SK-N-SH (cell line): ENCODE measurements around the gene MORN5. TPM values are rescaled to one million over a fixed set of nuclear protein-coding genes. Genes with fewer than 3 reads are reported as not detected.

Source experiments
- CTCF ChIA-PET: fragments of 300-600, 350-600 bp; formaldehyde crosslinking; extraction: SDS; loops from one replicate; lab custom pipeline; 2021; lab: Yijun Ruan, JAX
- POLR2A ChIA-PET: fragments of 350-600 bp; sonication (Branson Sonifier 250); formaldehyde crosslinking; extraction: SDS; loops from one replicate; lab custom pipeline; 2020; ENCODE audit warnings: antibody characterized with exemption, inconsistent platforms; lab: Yijun Ruan, JAX
- DNase-seq: peaks from one replicate; pipeline ENCODE4 v3.0.0; 2012
- H2AFZ ChIP-seq: fragments of 200-600 bp; sonication (generic); 2 replicates; pipeline ENCODE4 v1.8.1; 2016; ENCODE audit warnings: antibody characterized with exemption, mild to moderate bottlenecking, low read depth
- H3F3A ChIP-seq: fragments of 200-600 bp; sonication (generic); replicated peaks from 2 replicates; pipeline ENCODE3; 2016; ENCODE audit warnings: antibody characterized with exemption, mild to moderate bottlenecking; ENCODE audit not compliant: insufficient read depth
- H3K27ac ChIP-seq, 2 experiments: fragments of 200-500 bp in 1 of 2; fragments of 200-600 bp in 1 of 2; sonication (Bioruptor generic) in 1 of 2; sonication (generic), shearing (Covaris generic) in 1 of 2; 2 replicates each; pipeline versions ENCODE4 v1.5.1 to v1.6.1; 2014 to 2016; ENCODE audit warnings: low read depth in 2 of 2, inconsistent platforms in 1 of 2, low read length in 1 of 2, mild to moderate bottlenecking in 1 of 2, mixed read lengths in 1 of 2
- H3K27me3 ChIP-seq: fragments of 200-600 bp; sonication (generic), shearing (Covaris generic); 2 replicates; pipeline ENCODE4 v1.6.1; 2016; ENCODE audit warnings: mixed run types; ENCODE audit not compliant: insufficient read depth
- H3K36me3 ChIP-seq, 2 experiments: fragments of 200-500 bp in 1 of 2; fragments of 200-600 bp in 1 of 2; sonication (Bioruptor generic) in 1 of 2; sonication (generic) in 1 of 2; replicated peaks in 1 of 2; 2 replicates each; pipeline versions ENCODE3 to v1.5.1; 2014 to 2016; ENCODE audit warnings: low read length in 1 of 2, mild to moderate bottlenecking in 1 of 2; ENCODE audit not compliant: insufficient read depth in 2 of 2, control insufficient read depth in 1 of 2
- H3K4me1 ChIP-seq, 2 experiments: fragments of 200-500 bp in 1 of 2; fragments of 200-600 bp in 1 of 2; sonication (Bioruptor generic) in 1 of 2; sonication (generic), shearing (Covaris generic) in 1 of 2; 2 replicates each; pipeline versions ENCODE4 v1.5.1 to v1.6.1; 2014 to 2016; ENCODE audit warnings: low read depth in 1 of 2, low read length in 1 of 2, mixed run types in 1 of 2; ENCODE audit not compliant: insufficient read depth in 2 of 2, control insufficient read depth in 1 of 2
- H3K4me2 ChIP-seq: fragments of 200-600 bp; sonication (generic), shearing (Covaris generic); 2 replicates; pipeline ENCODE4 v1.6.1; 2017; ENCODE audit warnings: mixed run types
- H3K4me3 ChIP-seq, 2 experiments: fragments of 200-500 bp in 1 of 2; fragments of 200-600 bp in 1 of 2; sonication (Bioruptor generic) in 1 of 2; sonication (generic), shearing (Covaris generic) in 1 of 2; 2 replicates each; pipeline versions ENCODE4 v1.5.1 to v1.8.1; 2014 to 2016; ENCODE audit warnings: low read depth in 2 of 2, inconsistent platforms in 1 of 2, low read length in 1 of 2, mild to moderate bottlenecking in 1 of 2, mixed read lengths in 1 of 2, moderate library complexity in 1 of 2
- H3K79me2 ChIP-seq: fragments of 200-600 bp; sonication (generic); 2 replicates; pipeline ENCODE4 v1.8.1; 2017; ENCODE audit warnings: mild to moderate bottlenecking; ENCODE audit not compliant: insufficient read depth
- H3K9ac ChIP-seq: fragments of 200-600 bp; sonication (generic); 2 replicates; pipeline ENCODE4 v1.6.1; 2017; ENCODE audit warnings: mixed run types
- H3K9me2 ChIP-seq: fragments of 200-600 bp; sonication (generic); 2 replicates; pipeline ENCODE4 v1.6.1; 2017; ENCODE audit warnings: mixed run types
- H3K9me3 ChIP-seq: fragments of 200-600 bp; sonication (generic); 2 replicates; pipeline ENCODE4 v1.6.1; 2017; ENCODE audit warnings: mixed run types, mild to moderate bottlenecking, moderate library complexity
- H4K20me1 ChIP-seq: fragments of 200-600 bp; sonication (generic); 2 replicates; pipeline ENCODE4 v1.6.1; 2017; ENCODE audit warnings: mild to moderate bottlenecking, mixed run types; ENCODE audit not compliant: insufficient read depth
- CHD2 ChIP-seq: fragments of 150-350 bp; IDR thresholded peaks from 2 replicates; pipeline ENCODE4 v1.6.1; 2018; ENCODE audit warnings: low read length; ENCODE audit not compliant: partially characterized antibody
- CTCF ChIP-seq: fragments of 200-600 bp; sonication (generic); IDR thresholded peaks from 2 replicates; pipeline ENCODE4 v1.6.1; 2017; ENCODE audit warnings: antibody characterized with exemption, mild to moderate bottlenecking, moderate library complexity
- ELF1 ChIP-seq: IDR thresholded peaks from 2 replicates; pipeline ENCODE4 v1.4.0; 2012
- EZH2phosphoT487 ChIP-seq: fragments of 200-600 bp; sonication (generic); IDR thresholded peaks from 2 replicates; pipeline ENCODE4 v1.6.1; 2017; ENCODE audit warnings: low read depth, mixed run types, mild to moderate bottlenecking, antibody characterized with exemption, moderate library complexity, borderline replicate concordance
- FOSL2 ChIP-seq: IDR thresholded peaks from 2 replicates; pipeline ENCODE4 v1.4.0; 2012; ENCODE audit warnings: low read depth, mild to moderate bottlenecking, moderate library complexity, borderline replicate concordance
- FOXJ3 ChIP-seq: sonication (generic); formaldehyde crosslinking; IDR thresholded peaks from 2 replicates; pipeline ENCODE4 v1.5.1; 2020; ENCODE audit warnings: mild to moderate bottlenecking, missing genetic modification reagents
- FOXM1 ChIP-seq: IDR thresholded peaks from 2 replicates; pipeline ENCODE4 v1.4.0; 2012; ENCODE audit warnings: low read depth, mild to moderate bottlenecking
- GABPA ChIP-seq: IDR thresholded peaks from 2 replicates; pipeline ENCODE4 v1.4.0; 2012; ENCODE audit warnings: low read depth, mild to moderate bottlenecking
- GATA2 ChIP-seq: sonication (generic); formaldehyde crosslinking; IDR thresholded peaks from 2 replicates; pipeline ENCODE4 v1.5.0; 2020; ENCODE audit warnings: mild to moderate bottlenecking, missing genetic modification reagents
- NFIC ChIP-seq: IDR thresholded peaks from 2 replicates; pipeline ENCODE4 v1.4.0; 2012; ENCODE audit warnings: borderline replicate concordance
- REST ChIP-seq: IDR thresholded peaks from 2 replicates; pipeline ENCODE4 v1.6.1; 2012; ENCODE audit warnings: mild to moderate bottlenecking, low read depth, low read length, moderate library complexity
- SMC3 ChIP-seq: IDR thresholded peaks from 2 replicates; pipeline ENCODE4 v1.6.1; 2012; ENCODE audit warnings: low read depth, low read length, improper control_type of control experiment
- TAF1 ChIP-seq: IDR thresholded peaks from 2 replicates; pipeline ENCODE4 v1.6.1; 2012; ENCODE audit warnings: low read depth, mild to moderate bottlenecking, low read length, moderate library complexity, borderline replicate concordance
- USF1 ChIP-seq: IDR thresholded peaks from 2 replicates; pipeline ENCODE4 v1.4.0; 2012; ENCODE audit warnings: low read depth, borderline replicate concordance
- WGBS: methylation state at CpG from one replicate; pipeline ENCODE4 v1.1.6; 2017; ENCODE audit warnings: low lambda C conversion rate; 5-methylcytosine and 5-hydroxymethylcytosine counted together
- polyA plus RNA-seq, 3 experiments: library from polyadenylated mRNA; depleted of rRNA; stranded (reverse); fragments of >200 nt; gene quantifications; 2 replicates each; pipeline ENCODE4 v1.2.3, GENCODE V29; 2012
- TF ChIP-seq, protein P1 (sequence below): fragments of 150-350 bp; IDR thresholded peaks from 2 replicates; pipeline ENCODE4 v1.6.1; 2017; ENCODE audit warnings: antibody characterized with exemption, low read length, low read depth, borderline replicate concordance
- TF ChIP-seq, protein P2 (sequence below): IDR thresholded peaks from 2 replicates; pipeline ENCODE4 v1.4.0; 2012; ENCODE audit warnings: low read depth, borderline replicate concordance

MORN5 gene
- polyA plus RNA-seq, 1 of the 3 experiments (the other 2 are of a cell fraction) = not detected

DNA sequence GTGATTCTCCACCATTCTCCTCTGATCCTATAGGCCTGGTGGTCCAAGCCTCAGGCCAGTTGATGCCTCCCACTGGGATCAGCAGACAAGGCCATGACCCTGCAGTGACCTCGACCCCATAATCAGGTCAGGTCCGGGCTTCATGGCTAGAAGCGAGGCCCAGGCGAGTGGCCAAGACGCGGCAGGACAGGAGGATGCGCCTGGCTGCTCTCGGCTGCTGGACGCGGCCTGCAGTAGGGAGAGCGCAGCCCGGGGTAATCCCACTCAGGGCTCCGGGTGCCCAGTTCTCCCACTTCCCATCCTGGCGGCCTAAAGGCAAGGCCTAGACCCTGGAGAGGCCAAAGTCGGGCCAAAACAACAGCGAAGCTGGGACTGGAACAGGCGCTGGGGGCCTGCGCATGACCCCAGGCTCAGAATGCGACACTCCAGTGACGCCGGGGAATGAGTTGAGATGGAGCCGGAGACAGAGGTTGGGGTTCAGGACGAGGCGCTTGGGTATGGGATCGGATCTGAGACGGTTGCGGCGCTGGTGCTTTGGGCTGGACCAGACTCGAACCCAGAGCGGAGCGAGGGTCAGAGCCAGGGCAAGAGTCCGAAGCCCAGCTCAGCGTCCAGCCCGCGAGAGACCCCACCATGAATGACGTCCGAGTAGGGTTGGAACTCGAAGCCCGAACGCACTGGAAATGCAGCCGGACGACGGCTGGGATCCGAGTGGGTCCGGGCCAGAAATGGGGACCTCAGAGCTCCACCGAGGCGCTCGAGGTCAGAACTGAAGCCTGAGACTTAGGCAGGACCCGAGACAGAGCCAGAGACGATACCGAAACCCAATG is 65.8 kb downstream of the MORN5 start:
- no peaks in the 10 kb centered on the region for H3F3A ChIP-seq
- peaks cover 0 to 4% of the 10 kb centered on the region in 2 experiments; a peak in 1 of 4 replicates for H3K4me1 ChIP-seq
- WGBS = 76% methylated on average over 36 of the region's 51 CpGs
- H3K36me3 ChIP-seq = no peaks in the 10 kb centered on the region
- ChIA-PET CTCF (interaction anchor here (0.6 to 2.4 kb wide), 6 partner anchors 67 to 1228 kb away, joined by 3 to 8 read pairs (median 5); no protein-coding TSS in a partner anchor), POLR2A (no interaction called here)
- peaks cover 96% of the 10 kb centered on the region for H3K27me3 ChIP-seq
- no peak overlapping the region for H3K27ac ChIP-seq
- no peaks in the 10 kb centered on the region for H3K9me2 ChIP-seq
- TF ChIP-seq ELF1 (no peak), TAF1 (no peak), EZH2phosphoT487 (no peak), GATA2 (no peak), CTCF (no peak), FOXM1 (no peak), GABPA (no peak), CHD2 (no peak), NFIC (no peak), USF1 (no peak)
- TF ChIP-seq, protein P1, sequence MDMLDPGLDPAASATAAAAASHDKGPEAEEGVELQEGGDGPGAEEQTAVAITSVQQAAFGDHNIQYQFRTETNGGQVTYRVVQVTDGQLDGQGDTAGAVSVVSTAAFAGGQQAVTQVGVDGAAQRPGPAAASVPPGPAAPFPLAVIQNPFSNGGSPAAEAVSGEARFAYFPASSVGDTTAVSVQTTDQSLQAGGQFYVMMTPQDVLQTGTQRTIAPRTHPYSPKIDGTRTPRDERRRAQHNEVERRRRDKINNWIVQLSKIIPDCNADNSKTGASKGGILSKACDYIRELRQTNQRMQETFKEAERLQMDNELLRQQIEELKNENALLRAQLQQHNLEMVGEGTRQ = no peak
- H3K9me3 ChIP-seq = no peaks in the 10 kb centered on the region
- peak overlapping the region; percentile 28; the same call in 1 of the 2 replicates for H3K4me2 ChIP-seq
- DNase-seq = peak; percentile 32
- H3K79me2 ChIP-seq = no peaks in the 10 kb centered on the region
- H2AFZ ChIP-seq = no peak overlapping the region
- H3K9ac ChIP-seq = no peak overlapping the region
- H3K4me3 ChIP-seq = no peak overlapping the region
- no peaks in the 10 kb centered on the region for H4K20me1 ChIP-seq

GRCh38 chr9:122226142-122226757 is 66.5 kb downstream of the MORN5 start:
- Histone ChIP-seq H3K27me3 (peaks cover 96% of the 10 kb centered on the region), H3F3A (no peaks in the 10 kb centered on the region), H3K36me3 (no peaks in the 10 kb centered on the region), H3K79me2 (no peaks in the 10 kb centered on the region), H3K4me1 (peaks cover 0 to 4% of the 10 kb centered on the region in 2 experiments; a peak in 1 of 4 replicates), H3K4me2 (peak overlapping the region; percentile 28; the same call in 1 of the 2 replicates), H3K4me3 (no peak overlapping the region), H3K27ac (no peak overlapping the region), H4K20me1 (no peaks in the 10 kb centered on the region), H3K9ac (no peak overlapping the region), H2AFZ (no peak overlapping the region), H3K9me2 (no peaks in the 10 kb centered on the region), H3K9me3 (no peaks in the 10 kb centered on the region)
- DNase-seq = peak; percentile 52
- ChIA-PET CTCF (interaction anchor here (0.8 to 2.4 kb wide), 5 partner anchors 68 to 272 kb away, joined by 4 to 8 read pairs (median 6); no protein-coding TSS in a partner anchor), POLR2A (no interaction called here)
- WGBS = 21% methylated on average over 20 of the region's 51 CpGs
- TF ChIP-seq FOXJ3 (CRISPR knock-in tag) (no peak), SMC3 (no peak), NFIC (no peak), FOSL2 (no peak), REST (no peak)
- TF ChIP-seq, protein P2, sequence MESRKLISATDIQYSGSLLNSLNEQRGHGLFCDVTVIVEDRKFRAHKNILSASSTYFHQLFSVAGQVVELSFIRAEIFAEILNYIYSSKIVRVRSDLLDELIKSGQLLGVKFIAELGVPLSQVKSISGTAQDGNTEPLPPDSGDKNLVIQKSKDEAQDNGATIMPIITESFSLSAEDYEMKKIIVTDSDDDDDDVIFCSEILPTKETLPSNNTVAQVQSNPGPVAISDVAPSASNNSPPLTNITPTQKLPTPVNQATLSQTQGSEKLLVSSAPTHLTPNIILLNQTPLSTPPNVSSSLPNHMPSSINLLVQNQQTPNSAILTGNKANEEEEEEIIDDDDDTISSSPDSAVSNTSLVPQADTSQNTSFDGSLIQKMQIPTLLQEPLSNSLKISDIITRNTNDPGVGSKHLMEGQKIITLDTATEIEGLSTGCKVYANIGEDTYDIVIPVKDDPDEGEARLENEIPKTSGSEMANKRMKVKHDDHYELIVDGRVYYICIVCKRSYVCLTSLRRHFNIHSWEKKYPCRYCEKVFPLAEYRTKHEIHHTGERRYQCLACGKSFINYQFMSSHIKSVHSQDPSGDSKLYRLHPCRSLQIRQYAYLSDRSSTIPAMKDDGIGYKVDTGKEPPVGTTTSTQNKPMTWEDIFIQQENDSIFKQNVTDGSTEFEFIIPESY = no peak
